HG03565 (cell line): ENCODE data around the gene CELF4.
"Not testable (repeated sequence)": the region's sequence is repeated elsewhere in the genome, so short reads cannot be mapped to it uniquely, and the experiment has no call there.

ENCODE experiments used
- ATAC-seq: cut with Tn5 transposase; IDR thresholded peaks from one replicate; pipeline ENCODE4 v1.9.1; 2021; ENCODE audit warnings: mild to moderate bottlenecking, moderate library complexity; ENCODE audit not compliant: unreplicated experiment

Gene CELF4

DNA sequence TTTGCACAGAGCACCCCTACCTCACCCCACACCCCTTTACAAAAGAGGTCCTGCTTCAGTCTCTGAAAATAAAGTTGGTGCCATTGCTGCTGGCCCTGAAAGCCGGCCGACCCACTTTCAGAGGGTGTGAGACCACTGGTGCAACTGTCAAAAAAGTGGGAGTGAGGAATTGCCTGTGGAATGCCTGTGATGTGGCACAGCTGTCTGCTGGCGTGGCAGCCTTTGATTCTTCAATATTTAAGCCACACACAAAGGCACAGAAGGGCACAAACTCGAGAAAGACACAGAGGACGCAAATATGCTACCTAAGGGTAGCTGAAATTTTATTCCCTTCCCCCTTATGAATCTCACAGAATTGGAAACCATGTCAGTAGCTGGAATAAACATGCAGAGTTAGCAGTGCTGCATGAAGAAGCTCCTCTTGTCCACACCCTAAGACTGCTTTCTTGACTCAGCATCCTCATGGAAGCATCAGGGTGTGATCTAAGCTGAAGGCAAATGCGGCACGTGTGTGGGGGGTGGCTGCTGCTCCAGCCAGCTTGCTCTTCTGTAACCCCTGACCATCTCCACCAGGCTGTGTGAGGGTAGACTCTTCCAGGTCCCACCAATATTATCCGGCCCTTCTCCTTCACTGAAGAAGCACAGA lies 92.3 kb downstream of the CELF4 start:
- no peak for ATAC-seq

DNA sequence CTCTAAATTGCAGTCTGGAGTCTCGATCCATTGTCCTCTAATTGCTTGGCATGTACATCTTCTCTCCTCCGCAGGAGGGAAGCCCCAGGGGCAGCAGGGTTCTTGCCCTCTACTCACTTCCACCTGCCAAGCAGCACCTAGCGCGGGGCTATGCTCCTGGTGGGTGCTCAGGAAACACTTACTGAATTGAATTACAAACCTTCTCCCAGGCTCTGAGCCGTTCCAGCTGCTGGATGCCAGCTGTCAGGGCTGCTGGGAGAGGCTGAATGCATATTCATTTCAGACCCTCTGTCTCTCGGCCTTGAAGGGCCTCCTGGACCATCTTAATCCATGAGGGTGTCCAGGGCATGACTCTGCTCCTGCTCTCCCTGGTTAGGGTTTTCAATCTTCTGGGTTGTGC lies 94.0 kb downstream of the CELF4 start:
- ATAC-seq, result no peak

DNA sequence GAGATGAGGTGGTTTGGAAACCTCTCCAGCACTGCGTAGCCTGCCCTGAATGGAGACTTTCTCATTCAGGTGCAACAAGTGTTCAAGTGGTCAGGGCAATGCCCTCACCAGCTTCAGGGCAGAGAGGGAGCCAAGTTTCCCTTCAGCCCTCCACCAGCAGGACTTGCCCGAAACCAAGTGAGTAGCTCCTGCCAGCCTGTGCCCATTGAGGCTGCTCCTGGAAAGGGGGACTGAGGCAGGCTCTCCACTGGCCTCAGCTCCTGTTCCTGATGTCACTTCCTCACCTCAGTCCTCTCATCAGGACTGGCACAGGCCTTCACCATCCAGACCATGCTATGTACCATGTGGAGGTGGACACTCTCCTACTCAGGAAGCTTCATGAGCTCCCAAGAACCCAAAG lies 94.6 kb downstream of the CELF4 start:
- no peak for ATAC-seq

GRCh38 chr18:37467002-37467662 lies 98.5 kb downstream of the CELF4 start:
- ATAC-seq, result no peak

DNA sequence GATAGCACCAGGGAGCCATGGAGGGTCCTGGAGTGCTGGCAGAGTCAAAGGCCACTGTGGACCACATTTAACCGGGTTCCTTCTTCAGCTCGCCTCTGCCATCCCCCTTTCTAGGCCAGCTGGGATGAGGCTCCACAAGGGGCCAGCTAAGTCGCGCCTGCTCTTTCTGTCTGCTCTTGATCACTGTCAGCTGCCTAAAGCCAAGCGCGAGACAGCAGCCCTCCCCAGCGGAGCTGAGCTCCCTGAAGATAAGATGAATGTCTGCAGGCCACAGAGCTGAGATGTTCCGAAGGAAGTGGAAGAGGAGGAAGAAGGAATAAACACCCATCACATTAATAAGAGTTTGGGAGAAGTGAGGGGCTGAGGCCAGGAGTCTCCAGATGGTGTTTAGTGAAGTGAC lies 99.6 kb downstream of the CELF4 start:
- no peak for ATAC-seq

DNA sequence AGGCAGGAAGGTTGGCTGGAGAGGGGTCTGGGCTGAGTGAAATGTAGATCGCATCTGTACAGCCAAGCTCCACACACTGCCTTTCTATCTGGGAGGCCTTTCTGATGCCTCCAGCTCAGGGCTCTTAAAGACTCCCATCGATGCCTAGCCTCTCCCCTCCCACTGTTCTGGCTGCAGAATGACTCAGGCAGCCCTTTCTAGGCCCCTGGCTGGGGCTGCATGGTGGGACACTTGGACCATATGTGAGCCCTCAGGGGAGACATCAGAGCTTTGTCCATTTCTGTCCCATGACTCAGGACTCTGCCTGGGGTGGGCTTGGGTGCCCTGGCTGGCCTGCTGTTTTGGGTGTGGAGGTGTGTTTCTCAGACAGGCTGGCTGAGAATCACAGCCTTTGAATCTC lies 101.3 kb downstream of the CELF4 start:
- ATAC-seq, result no peak

GRCh38 chr18:37461329-37461728 lies 104.3 kb downstream of the CELF4 start:
- ATAC-seq, result not testable (repeated sequence)

GRCh38 chr18:37460604-37461003 lies 105.0 kb downstream of the CELF4 start:
- no peak for ATAC-seq

GRCh38 chr18:37458697-37459096 lies 106.9 kb downstream of the CELF4 start:
- no peak for ATAC-seq

DNA sequence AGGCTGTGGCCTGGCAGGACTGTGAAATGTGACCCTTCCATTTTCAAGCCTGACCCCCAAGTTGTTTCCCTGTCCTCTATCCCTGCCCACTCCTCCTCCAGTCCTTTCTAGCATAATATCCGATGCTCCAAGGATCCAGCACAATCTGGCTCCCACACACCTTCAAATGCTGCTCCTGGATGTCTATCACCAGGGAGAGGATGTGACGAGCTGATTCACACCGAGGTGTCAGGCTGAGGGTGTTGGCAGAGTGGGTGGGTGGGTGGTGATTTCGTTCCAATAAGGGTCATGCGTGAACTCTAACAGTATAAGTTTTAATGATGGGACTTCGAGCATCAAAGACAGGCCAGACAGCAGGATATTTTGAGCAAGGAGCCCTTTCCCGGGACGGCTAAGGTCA lies 107.8 kb downstream of the CELF4 start:
- no peak for ATAC-seq

DNA sequence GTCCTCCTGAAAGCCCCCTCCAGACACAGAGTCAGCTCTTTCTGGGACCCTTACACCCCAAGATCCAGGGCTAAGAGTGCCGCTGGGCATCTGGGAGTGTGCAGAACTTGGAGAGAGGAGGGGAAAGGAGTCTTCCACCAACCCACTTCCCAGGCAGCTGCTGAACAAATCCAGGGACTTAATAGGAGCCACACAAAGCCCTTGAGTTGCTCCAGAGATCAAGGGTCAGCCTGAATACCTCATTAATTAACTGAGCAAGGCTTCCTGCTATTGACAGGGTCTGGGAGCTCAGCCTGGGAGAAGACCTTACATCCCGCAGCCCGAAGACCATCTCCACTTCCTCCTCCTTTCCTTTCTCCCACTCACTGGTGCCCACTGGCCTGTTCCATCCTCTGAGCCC lies 108.3 kb downstream of the CELF4 start:
- no peak for ATAC-seq

- no peak for ATAC-seq
These were observed 108.7 kb downstream of the CELF4 start for GRCh38 chr18:37456873-37457272.

DNA sequence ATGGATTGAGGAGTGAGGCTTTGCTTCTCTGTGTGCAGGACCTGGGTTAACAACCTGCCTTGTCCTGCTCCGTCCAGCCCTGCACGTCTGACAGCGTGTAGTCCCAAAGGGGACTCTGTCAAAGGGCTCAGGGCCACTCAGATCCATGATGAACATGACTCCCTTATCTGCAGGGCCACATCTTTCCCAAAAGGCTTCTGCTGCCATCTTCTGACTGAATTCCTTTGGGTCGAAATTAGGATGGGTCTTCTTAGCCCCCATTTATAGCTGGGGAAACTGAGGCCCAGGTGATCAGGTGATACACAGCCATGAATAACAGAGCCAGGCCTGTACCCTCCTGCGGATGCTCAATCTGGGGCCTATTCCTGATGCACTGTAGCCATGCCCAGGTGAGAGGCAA lies 109.2 kb downstream of the CELF4 start:
- no peak for ATAC-seq

DNA sequence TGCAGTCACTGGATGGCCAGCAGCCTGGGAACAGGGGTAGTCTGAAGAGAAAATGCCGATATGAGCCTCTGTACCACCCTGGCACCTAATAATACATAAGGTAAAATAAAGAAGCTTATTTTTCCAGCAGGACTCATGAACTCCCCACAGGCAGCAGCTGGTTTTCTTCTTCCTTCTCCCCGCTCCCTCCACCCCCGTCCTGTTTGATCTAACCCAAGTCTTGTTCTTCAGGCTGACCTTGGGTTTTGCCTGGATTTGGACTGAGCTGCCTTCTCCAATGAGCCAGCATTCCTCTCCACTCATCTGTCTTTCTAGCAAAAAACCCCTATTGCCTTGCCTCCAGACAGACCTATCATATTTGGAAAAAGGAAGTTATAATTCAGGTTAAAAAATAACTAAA lies 111.8 kb downstream of the CELF4 start:
- no peak for ATAC-seq

GRCh38 chr18:37452682-37453385 lies 112.8 kb downstream of the CELF4 start:
- no peak for ATAC-seq

DNA sequence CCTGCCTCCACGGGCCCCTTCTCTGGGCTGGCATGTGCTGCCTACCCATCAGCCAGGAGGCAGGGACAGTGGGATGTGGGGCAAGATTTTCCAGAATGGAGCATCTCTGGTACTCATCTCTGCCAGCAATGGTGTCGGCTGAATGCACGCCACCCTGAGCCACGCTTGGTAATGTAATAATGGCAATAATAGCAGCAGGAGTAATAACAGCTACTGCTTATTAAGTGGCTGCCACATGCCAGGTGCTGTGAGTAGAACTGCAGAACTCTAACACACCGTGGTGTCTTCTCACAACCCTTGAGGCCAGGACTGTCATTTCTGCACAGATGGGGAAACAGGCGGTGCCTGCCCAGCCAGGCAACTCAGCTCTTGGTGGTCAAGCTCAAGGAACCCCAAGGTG lies 113.6 kb downstream of the CELF4 start:
- ATAC-seq, result no peak

- ATAC-seq, result no peak
These were observed 114.3 kb downstream of the CELF4 start for GRCh38 chr18:37451239-37451825.

- no peak for ATAC-seq
These were observed 115.0 kb downstream of the CELF4 start for GRCh38 chr18:37450434-37451132.

- ATAC-seq, result no peak
These were observed 116.0 kb downstream of the CELF4 start for GRCh38 chr18:37449618-37450017.

- ATAC-seq, result no peak
These were observed 116.7 kb downstream of the CELF4 start for GRCh38 chr18:37448946-37449345.
